A549 (cell line): ENCODE measurements around the gene KDM5C. TPM values are rescaled to one million over a fixed set of nuclear protein-coding genes. Genes with fewer than 3 reads are reported as not detected.

Experiments
- ATAC-seq, 2 experiments: fragments of 200-7000 bp in 1 of 2; fragments of >200 bp in 1 of 2; cut with Nextera tagmentation in 1 of 2; cut with Tn5 transposase in 1 of 2; 3 replicates each; pipeline versions ENCODE4 v1.8.0 to v1.9.1; 2018 to 2020; ENCODE audit warnings: mild to moderate bottlenecking in 1 of 2, moderate library complexity in 1 of 2
- CTCF ChIA-PET: fragments of 300-600 bp; sonication (Branson Sonifier 250); formaldehyde crosslinking; extraction: SDS; loops from one replicate; lab custom pipeline; 2021; ENCODE audit warnings: antibody characterized with exemption, inconsistent platforms; lab: Yijun Ruan, JAX
- POLR2A ChIA-PET: fragments of 350-600 bp; formaldehyde crosslinking; extraction: SDS; loops from one replicate; lab custom pipeline; 2021; ENCODE audit warnings: antibody characterized with exemption, inconsistent platforms; lab: Yijun Ruan, JAX
- DNase-seq, 2 experiments: peaks; one replicate each; pipeline versions ENCODE4 v3.0.0 to v3.0.0-alpha.2; 2011 to 2016; ENCODE audit warnings: low read depth in 1 of 2, low spot score in 1 of 2
- FAIRE-seq: peaks from 2 replicates; lab custom pipeline; 2011; peaks lifted over from hg19 to GRCh38; lab: Jason Lieb, UNC
- H3K27ac ChIP-seq, 2 experiments: fragments of >200 bp; sonication (Bioruptor Twin); formaldehyde crosslinking; 3 replicates each; pipeline ENCODE4 v1.5.1; 2016 to 2017
- H3K4me1 ChIP-seq: fragments of >200 bp; sonication (Bioruptor Twin); formaldehyde crosslinking; 3 replicates; pipeline ENCODE4 v1.6.1; 2016
- H3K4me2 ChIP-seq: fragments of >200 bp; sonication (Bioruptor Twin); formaldehyde crosslinking; 3 replicates; pipeline ENCODE4 v1.6.1; 2016
- H3K4me3 ChIP-seq: fragments of >200 bp; sonication (Bioruptor Twin); formaldehyde crosslinking; 3 replicates; pipeline ENCODE4 v1.5.1; 2016
- H3K9me3 ChIP-seq: fragments of >200 bp; sonication (Bioruptor Twin); formaldehyde crosslinking; 3 replicates; pipeline ENCODE4 v1.6.1; 2016
- CHD2 ChIP-seq: fragments of 150-350 bp; IDR thresholded peaks from 2 replicates; pipeline ENCODE4 v1.6.1; 2014; ENCODE audit warnings: low read length; ENCODE audit not compliant: partially characterized antibody
- EHF ChIP-seq: fragments of 250-450 bp; sonication (Bioruptor Pico); IDR thresholded peaks from 2 replicates; pipeline ENCODE4 v1.5.0; 2020; ENCODE audit warnings: mild to moderate bottlenecking
- EP300 ChIP-seq, 2 experiments: fragments of >200 bp; sonication (Bioruptor Twin); formaldehyde crosslinking; IDR thresholded peaks; 2 replicates in 1 of 2; 3 replicates in 1 of 2; pipeline ENCODE4 v1.6.1; 2016 to 2017
- FOSB ChIP-seq: fragments of 250-450 bp; sonication (Bioruptor Pico); IDR thresholded peaks from 2 replicates; pipeline ENCODE4 v1.5.0; 2020; ENCODE audit warnings: mild to moderate bottlenecking, moderate library complexity
- GATA3 ChIP-seq: IDR thresholded peaks from 2 replicates; pipeline ENCODE4 v1.6.1; 2012; ENCODE audit warnings: borderline replicate concordance
- KDM5A ChIP-seq: fragments of 200-600 bp; sonication (generic); IDR thresholded peaks from 2 replicates; pipeline ENCODE4 v1.6.1; 2016; ENCODE audit warnings: antibody characterized with exemption, mild to moderate bottlenecking
- MAZ ChIP-seq: fragments of 150-350 bp; IDR thresholded peaks from 2 replicates; pipeline ENCODE4 v1.6.1; 2014; ENCODE audit warnings: antibody characterized with exemption, low read depth, low read length, borderline replicate concordance
- MYC ChIP-seq: IDR thresholded peaks from 2 replicates; pipeline ENCODE4 v1.6.1; 2012; ENCODE audit warnings: mild to moderate bottlenecking, inconsistent platforms, low read length, improper control_type of control experiment, borderline replicate concordance
- NFE2L2 ChIP-seq: fragments of 150-350 bp; conservative IDR thresholded peaks from 2 replicates; pipeline ENCODE4 v1.6.1; 2014; ENCODE audit warnings: low read length
- NR3C1 ChIP-seq: fragments of >200 bp; sonication (Bioruptor Twin); formaldehyde crosslinking; IDR thresholded peaks from 3 replicates; pipeline ENCODE4 v1.6.1; 2017
- RAD21 ChIP-seq, 2 experiments: fragments of >200 bp in 1 of 2; sonication (Bioruptor Twin) in 1 of 2; formaldehyde crosslinking in 1 of 2; IDR thresholded peaks in 1 of 2; conservative IDR thresholded peaks in 1 of 2; 2 replicates in 1 of 2; 3 replicates in 1 of 2; pipeline ENCODE4 v1.6.1; 2012 to 2018; ENCODE audit warnings: inconsistent platforms in 1 of 2
- RARB ChIP-seq: fragments of 250-450 bp; sonication (Bioruptor Pico); IDR thresholded peaks from 2 replicates; pipeline ENCODE4 v1.8.0; 2021; ENCODE audit warnings: mild to moderate bottlenecking, moderate library complexity
- TFCP2L1 ChIP-seq: fragments of 250-450 bp; sonication (Bioruptor Pico); IDR thresholded peaks from 2 replicates; pipeline ENCODE4 v1.5.0; 2021; ENCODE audit warnings: mild to moderate bottlenecking
- ZC3H11A ChIP-seq: fragments of 450-650 bp; IDR thresholded peaks from 2 replicates; pipeline ENCODE4 v1.6.1; 2014; ENCODE audit warnings: antibody characterized with exemption, mild to moderate bottlenecking
- WGBS: methylation state at CpG from one replicate; pipeline ENCODE4 v1.1.6; 2017; ENCODE audit errors: missing lambda C conversion rate; 5-methylcytosine and 5-hydroxymethylcytosine counted together
- polyA plus RNA-seq, 4 experiments: library from polyadenylated mRNA; depleted of rRNA in 3 of 4; stranded (reverse); fragments of >200 nt; fragmentation: RNase III in 1 of 4; extraction: RNeasy Plus Mini Kit Qiagen cat#74134 plus additional on column Dnase treatment in 1 of 4; gene quantifications; 2 replicates in 3 of 4; 3 replicates in 1 of 4; pipeline ENCODE4 v1.2.3, GENCODE V29; 2011 to 2017
- TF ChIP-seq, protein P1 (sequence below): IDR thresholded peaks from 2 replicates; pipeline ENCODE4 v1.6.1; 2012
- TF ChIP-seq, protein P2 (sequence below): IDR thresholded peaks from 2 replicates; pipeline ENCODE4 v1.6.1; 2012
- TF ChIP-seq, protein P3 (sequence below): fragments of 250-450 bp; sonication (Bioruptor Pico); IDR thresholded peaks from 2 replicates; pipeline ENCODE4 v1.5.0; 2021; ENCODE audit warnings: mild to moderate bottlenecking, moderate library complexity, borderline replicate concordance
- TF ChIP-seq, protein P4 (sequence below): fragments of 250-450 bp; sonication (Bioruptor Pico); IDR thresholded peaks from 2 replicates; pipeline ENCODE4 v1.5.0; 2020; ENCODE audit warnings: low read depth, mild to moderate bottlenecking, moderate library complexity
- TF ChIP-seq, protein P5 (sequence below): fragments of 450-650 bp; IDR thresholded peaks from 2 replicates; pipeline ENCODE4 v1.6.1; 2014; ENCODE audit warnings: antibody characterized with exemption

KDM5C gene
- polyA plus RNA-seq, 2 of the 4 experiments (the other 2 are of a cell fraction), result 46.5 to 66.8 TPM

DNA sequence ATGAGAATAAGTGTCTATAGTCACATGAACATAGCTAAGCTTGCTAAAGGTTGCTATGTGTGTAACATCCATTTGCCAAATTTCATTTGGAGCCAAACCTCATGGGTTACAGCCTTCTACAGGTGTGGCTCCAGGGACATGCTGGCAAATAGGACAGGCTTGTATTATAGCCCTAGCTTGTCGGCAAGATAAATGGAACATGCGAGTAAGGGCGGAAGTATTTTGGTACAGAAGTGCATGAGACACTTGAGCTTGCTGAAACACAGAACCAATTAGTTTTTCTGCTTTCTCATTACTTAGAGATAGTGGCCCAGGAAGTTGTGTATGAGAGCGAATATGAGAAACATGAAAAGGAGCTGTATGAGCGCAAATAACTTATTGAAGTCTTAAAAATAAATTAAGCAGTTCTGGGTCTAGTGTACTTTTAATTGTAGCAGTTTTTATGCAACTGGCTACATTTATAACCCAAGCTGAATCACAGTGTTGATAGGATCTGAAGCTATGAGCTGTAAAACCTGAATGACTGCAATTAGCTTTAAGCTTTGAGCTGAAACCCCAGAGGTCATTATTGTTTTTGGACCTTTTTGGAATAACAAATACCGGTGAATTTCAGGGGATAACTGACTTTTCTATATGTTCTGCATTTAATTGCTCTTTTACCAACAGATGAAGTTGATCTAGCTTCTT lies 64.6 kb downstream of the KDM5C start:
- TF ChIP-seq, protein P1, sequence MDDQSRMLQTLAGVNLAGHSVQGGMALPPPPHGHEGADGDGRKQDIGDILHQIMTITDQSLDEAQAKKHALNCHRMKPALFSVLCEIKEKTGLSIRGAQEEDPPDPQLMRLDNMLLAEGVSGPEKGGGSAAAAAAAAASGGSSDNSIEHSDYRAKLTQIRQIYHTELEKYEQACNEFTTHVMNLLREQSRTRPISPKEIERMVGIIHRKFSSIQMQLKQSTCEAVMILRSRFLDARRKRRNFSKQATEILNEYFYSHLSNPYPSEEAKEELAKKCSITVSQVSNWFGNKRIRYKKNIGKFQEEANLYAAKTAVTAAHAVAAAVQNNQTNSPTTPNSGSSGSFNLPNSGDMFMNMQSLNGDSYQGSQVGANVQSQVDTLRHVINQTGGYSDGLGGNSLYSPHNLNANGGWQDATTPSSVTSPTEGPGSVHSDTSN, result no peak
- no peak for TF ChIP-seq TFCP2L1 (CRISPR knock-in tag)
- TF ChIP-seq, protein P2, sequence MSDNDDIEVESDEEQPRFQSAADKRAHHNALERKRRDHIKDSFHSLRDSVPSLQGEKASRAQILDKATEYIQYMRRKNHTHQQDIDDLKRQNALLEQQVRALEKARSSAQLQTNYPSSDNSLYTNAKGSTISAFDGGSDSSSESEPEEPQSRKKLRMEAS, result no peak
- TF ChIP-seq MAZ, result no peak
- TF ChIP-seq, protein P3, sequence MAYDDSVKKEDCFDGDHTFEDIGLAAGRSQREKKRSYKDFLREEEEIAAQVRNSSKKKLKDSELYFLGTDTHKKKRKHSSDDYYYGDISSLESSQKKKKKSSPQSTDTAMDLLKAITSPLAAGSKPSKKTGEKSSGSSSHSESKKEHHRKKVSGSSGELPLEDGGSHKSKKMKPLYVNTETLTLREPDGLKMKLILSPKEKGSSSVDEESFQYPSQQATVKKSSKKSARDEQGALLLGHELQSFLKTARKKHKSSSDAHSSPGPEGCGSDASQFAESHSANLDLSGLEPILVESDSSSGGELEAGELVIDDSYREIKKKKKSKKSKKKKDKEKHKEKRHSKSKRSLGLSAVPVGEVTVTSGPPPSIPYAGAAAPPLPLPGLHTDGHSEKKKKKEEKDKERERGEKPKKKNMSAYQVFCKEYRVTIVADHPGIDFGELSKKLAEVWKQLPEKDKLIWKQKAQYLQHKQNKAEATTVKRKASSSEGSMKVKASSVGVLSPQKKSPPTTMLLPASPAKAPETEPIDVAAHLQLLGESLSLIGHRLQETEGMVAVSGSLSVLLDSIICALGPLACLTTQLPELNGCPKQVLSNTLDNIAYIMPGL (CRISPR knock-in tag), result no peak
- TF ChIP-seq FOSB (CRISPR knock-in tag), result no peak
- no peak for TF ChIP-seq MYC
- Histone ChIP-seq H3K4me1 (no peaks in the 10 kb centered on the region), H3K27ac (no peak overlapping the region), H3K4me2 (no peak overlapping the region), H3K4me3 (no peak overlapping the region), H3K9me3 (no peaks in the 10 kb centered on the region)
- FAIRE-seq (peak; percentile 70), ATAC-seq (no peak), DNase-seq (no peak)
- ChIA-PET POLR2A (no interaction called here), CTCF (interaction anchor here (1.0 kb wide), 1 partner anchor 12 kb away, joined by 3 read pairs; no protein-coding TSS in a partner anchor)
- 94% methylated on average over 6 of the region's 6 CpGs for WGBS

DNA sequence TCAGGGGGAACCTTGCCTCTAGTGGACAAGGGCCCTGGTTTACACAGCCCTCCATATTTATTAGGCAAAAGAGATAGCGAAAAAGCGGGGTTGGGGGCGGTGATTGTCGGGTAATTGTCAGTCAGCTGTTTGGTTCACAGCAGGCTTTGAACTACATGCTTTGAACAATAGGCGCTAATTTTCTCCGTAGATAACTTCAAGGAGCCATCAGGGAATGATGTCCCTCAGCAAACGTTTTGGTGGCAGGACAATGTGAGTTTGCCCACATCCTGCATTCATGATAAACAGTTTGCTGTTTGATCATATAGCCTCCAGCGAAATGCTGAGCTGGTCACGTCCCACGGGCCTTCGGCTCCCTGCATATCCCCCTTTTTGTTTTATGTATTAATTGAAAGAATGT lies 65.8 kb downstream of the KDM5C start:
- Histone ChIP-seq H3K9me3 (no peaks in the 10 kb centered on the region), H3K4me3 (no peak overlapping the region), H3K4me2 (no peak overlapping the region), H3K27ac (no peak overlapping the region), H3K4me1 (no peaks in the 10 kb centered on the region)
- DNase-seq (no peak), FAIRE-seq (no peak), ATAC-seq (no peak)
- WGBS, result 86% methylated on average over 11 of the region's 11 CpGs
- POLR2A ChIA-PET, result no interaction called here
- TF ChIP-seq, protein P3 (CRISPR knock-in tag), result no peak
- TF ChIP-seq RARB (CRISPR knock-in tag), result no peak
- no peak for TF ChIP-seq EHF (CRISPR knock-in tag)
- TF ChIP-seq, protein P4, sequence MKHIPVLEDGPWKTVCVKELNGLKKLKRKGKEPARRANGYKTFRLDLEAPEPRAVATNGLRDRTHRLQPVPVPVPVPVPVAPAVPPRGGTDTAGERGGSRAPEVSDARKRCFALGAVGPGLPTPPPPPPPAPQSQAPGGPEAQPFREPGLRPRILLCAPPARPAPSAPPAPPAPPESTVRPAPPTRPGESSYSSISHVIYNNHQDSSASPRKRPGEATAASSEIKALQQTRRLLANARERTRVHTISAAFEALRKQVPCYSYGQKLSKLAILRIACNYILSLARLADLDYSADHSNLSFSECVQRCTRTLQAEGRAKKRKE (CRISPR knock-in tag), result no peak
- no peak for TF ChIP-seq CHD2
- no peak for TF ChIP-seq ZC3H11A
- no peak for TF ChIP-seq EP300 (IDR thresholded peaks at IDR 0.05)
- no peak for TF ChIP-seq TFCP2L1 (CRISPR knock-in tag)
- TF ChIP-seq NR3C1, result no peak
- no peak for TF ChIP-seq RAD21 (conservative IDR thresholded peaks at IDR 0.05 in 1 of 2, IDR thresholded peaks at IDR 0.05 in 1 of 2)
- TF ChIP-seq, protein P5, sequence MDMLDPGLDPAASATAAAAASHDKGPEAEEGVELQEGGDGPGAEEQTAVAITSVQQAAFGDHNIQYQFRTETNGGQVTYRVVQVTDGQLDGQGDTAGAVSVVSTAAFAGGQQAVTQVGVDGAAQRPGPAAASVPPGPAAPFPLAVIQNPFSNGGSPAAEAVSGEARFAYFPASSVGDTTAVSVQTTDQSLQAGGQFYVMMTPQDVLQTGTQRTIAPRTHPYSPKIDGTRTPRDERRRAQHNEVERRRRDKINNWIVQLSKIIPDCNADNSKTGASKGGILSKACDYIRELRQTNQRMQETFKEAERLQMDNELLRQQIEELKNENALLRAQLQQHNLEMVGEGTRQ, result no peak
- no peak for TF ChIP-seq FOSB (CRISPR knock-in tag)
- TF ChIP-seq MAZ, result no peak
- TF ChIP-seq KDM5A, result no peak
- no peak for TF ChIP-seq NFE2L2
- TF ChIP-seq GATA3, result no peak
- CTCF ChIA-PET, result interaction anchor here (0.6 to 0.7 kb wide), 2 partner anchors 10 to 41 kb away, joined by 3 read pairs; no protein-coding TSS in a partner anchor
